ENCODE measurements around the gene SEMA6B.
"Not testable (repeated sequence)": the region's sequence is repeated elsewhere in the genome, so short reads cannot be mapped to it uniquely, and the experiment has no call there.

The SEMA6B gene

GRCh38 chr19:4547303-4548237 lies 11.9 kb downstream of the SEMA6B start:
- DNase-seq (ENCODE audit: low read depth), result no peak

GRCh38 chr19:4543842-4544647 lies 15.4 kb downstream of the SEMA6B start:
- no peak for DNase-seq (ENCODE audit: low read depth)

- DNase-seq (ENCODE audit: low read depth), result no peak
Measured at GRCh38 chr19:4542896-4543841, 16.3 kb downstream of the SEMA6B start.

GRCh38 chr19:4541806-4542145 lies 17.7 kb downstream of the SEMA6B start:
- not testable (repeated sequence) for DNase-seq (ENCODE audit: low read depth)

- no peak for DNase-seq (ENCODE audit: low read depth)
Measured at GRCh38 chr19:4541114-4541805, 18.2 kb downstream of the SEMA6B start.

- DNase-seq (ENCODE audit: low read depth), result no peak
Measured at GRCh38 chr19:4539693-4540581, 19.5 kb downstream of the SEMA6B start, which contains the start of gene LRG1. TSS of gene LRG1 (minus strand) at chr19:4540036. CDS start at chr19:4540013, 23 bp downstream.

GRCh38 chr19:4539169-4539692 lies 20.3 kb downstream of the SEMA6B start:
- DNase-seq (ENCODE audit: low read depth), result no peak

GRCh38 chr19:4538601-4538954 lies 20.9 kb downstream of the SEMA6B start:
- no peak for DNase-seq (ENCODE audit: low read depth)

GRCh38 chr19:4537953-4538600 lies 21.4 kb downstream of the SEMA6B start:
- no peak for DNase-seq (ENCODE audit: low read depth)

GRCh38 chr19:4536798-4537197 lies 22.7 kb downstream of the SEMA6B start:
- no peak for DNase-seq (ENCODE audit: low read depth)

- peak; percentile 6 for DNase-seq (ENCODE audit: low read depth)
Measured at GRCh38 chr19:4534836-4535658, 24.4 kb downstream of the SEMA6B start, which contains the start of gene PLIN5. TSS of gene PLIN5 (minus strand) at chr19:4535224. CDS start at chr19:4534074, 1,150 bp downstream.

GRCh38 chr19:4533835-4534424 lies 25.6 kb downstream of the SEMA6B start:
- DNase-seq (ENCODE audit: low read depth), result no peak

GRCh38 chr19:4533334-4533733 lies 26.1 kb downstream of the SEMA6B start:
- DNase-seq (ENCODE audit: low read depth), result no peak

GRCh38 chr19:4531562-4532165 lies 27.8 kb downstream of the SEMA6B start:
- no peak for DNase-seq (ENCODE audit: low read depth)

- no peak for DNase-seq (ENCODE audit: low read depth)
Measured at GRCh38 chr19:4529924-4530522, 29.5 kb downstream of the SEMA6B start.

GRCh38 chr19:4528843-4529242 lies 30.6 kb downstream of the SEMA6B start:
- DNase-seq (ENCODE audit: low read depth), result no peak

- DNase-seq (ENCODE audit: low read depth), result not testable (repeated sequence)
Measured at GRCh38 chr19:4527377-4527776, 32.1 kb downstream of the SEMA6B start.
